ENCODE measurements around the gene SF3A1.

The SF3A1 gene

GRCh38 chr22:30290342-30291057, 66.2 kb downstream of the SF3A1 start:
- no peak for TF ChIP-seq ZNF274 (IDR thresholded peaks at IDR 0.05; ENCODE audit: low read depth, low read length)
- no peak overlapping the region; the same call in 1 of the 2 replicates for H3K4me3 ChIP-seq (ENCODE audit: low read length)

GRCh38 chr22:30289980-30290313, 66.7 kb downstream of the SF3A1 start:
- no peak for TF ChIP-seq ZNF274 (IDR thresholded peaks at IDR 0.05; ENCODE audit: low read depth, low read length)

GRCh38 chr22:30289141-30289979, 67.3 kb downstream of the SF3A1 start, which contains the start of gene CASTOR1:
TSS of gene CASTOR1 (minus strand) at chr22:30289505. CDS start at chr22:30289497, 8 bp downstream.
- peak within 1 kb of the TSS; percentile 61 for H3K4me3 ChIP-seq (ENCODE audit: low read length)
- TF ChIP-seq ZNF274 (IDR thresholded peaks at IDR 0.05; ENCODE audit: low read depth, low read length), result no peak

More at GRCh38 chr22:30289980-30290313, 66.7 kb downstream of the SF3A1 start:
- H3K4me3 ChIP-seq (ENCODE audit: low read length), result peak overlapping the region; percentile 41; the same call in 1 of the 2 replicates

GRCh38 chr22:30288419-30289140, 68.1 kb downstream of the SF3A1 start:
- peak overlapping the region; percentile 61 for H3K4me3 ChIP-seq (ENCODE audit: low read length)
- no peak for TF ChIP-seq ZNF274 (IDR thresholded peaks at IDR 0.05; ENCODE audit: low read depth, low read length)

GRCh38 chr22:30287648-30288418, 68.9 kb downstream of the SF3A1 start:
- no peak overlapping the region; the same call in 1 of the 2 replicates for H3K4me3 ChIP-seq (ENCODE audit: low read length)

GRCh38 chr22:30286813-30287647, 69.7 kb downstream of the SF3A1 start:
- TF ChIP-seq ZNF274 (IDR thresholded peaks at IDR 0.05; ENCODE audit: low read depth, low read length), result no peak
- no peak overlapping the region for H3K4me3 ChIP-seq (ENCODE audit: low read length)

More at GRCh38 chr22:30287648-30288418, 68.9 kb downstream of the SF3A1 start:
- TF ChIP-seq ZNF274 (IDR thresholded peaks at IDR 0.05; ENCODE audit: low read depth, low read length), result no peak

- TF ChIP-seq ZNF274 (IDR thresholded peaks at IDR 0.05; ENCODE audit: low read depth, low read length), result no peak
- no peak overlapping the region for H3K4me3 ChIP-seq (ENCODE audit: low read length)
Observed at GRCh38 chr22:30286331-30286730, 70.4 kb downstream of the SF3A1 start.

- H3K4me3 ChIP-seq (ENCODE audit: low read length), result no peak overlapping the region
- no peak for TF ChIP-seq ZNF274 (IDR thresholded peaks at IDR 0.05; ENCODE audit: low read depth, low read length)
Observed at GRCh38 chr22:30285846-30286200, 70.9 kb downstream of the SF3A1 start.

- TF ChIP-seq ZNF274 (IDR thresholded peaks at IDR 0.05; ENCODE audit: low read depth, low read length), result no peak
- no peak overlapping the region for H3K4me3 ChIP-seq (ENCODE audit: low read length)
Observed at GRCh38 chr22:30285176-30285845, 71.4 kb downstream of the SF3A1 start.

GRCh38 chr22:30284666-30285065, 72.0 kb downstream of the SF3A1 start:
- TF ChIP-seq ZNF274 (IDR thresholded peaks at IDR 0.05; ENCODE audit: low read depth, low read length), result no peak
- no peak overlapping the region for H3K4me3 ChIP-seq (ENCODE audit: low read length)

- H3K4me3 ChIP-seq (ENCODE audit: low read length), result no peak overlapping the region
- no peak for TF ChIP-seq ZNF274 (IDR thresholded peaks at IDR 0.05; ENCODE audit: low read depth, low read length)
Observed at GRCh38 chr22:30284172-30284571, 72.5 kb downstream of the SF3A1 start.

- no peak for TF ChIP-seq ZNF274 (IDR thresholded peaks at IDR 0.05; ENCODE audit: low read depth, low read length)
- H3K4me3 ChIP-seq (ENCODE audit: low read length), result no peak overlapping the region
Observed at GRCh38 chr22:30283342-30283741, 73.4 kb downstream of the SF3A1 start.

Data from GM08714 (cell line).